CD4-positive, CD25-positive, alpha-beta regulatory T cell (primary cell): Measurements from ENCODE around the gene CREBBP. TPM values are rescaled to one million over a fixed set of nuclear protein-coding genes. Genes with fewer than 3 reads are reported as not detected.
A peak's percentile ranks its signal among the peaks of the same experiment; 100 is the strongest.

Experiments
- ATAC-seq, 2 donors: fragments of 150-1000 bp; cut with Tn5 transposase; one replicate each; pipeline ENCODE4 v1.10.0; 2021; ENCODE audit warnings: low read depth in 2 of 2, moderate number of reproducible peaks in 2 of 2, moderate library complexity in 1 of 2
- DNase-seq, 3 donors: peaks; one replicate each; pipeline versions ENCODE4 v3.0.0 to v3.0.0-alpha.2; 2012 to 2022; ENCODE audit warnings: mixed read lengths in 1 of 3
- H3K27ac ChIP-seq: one replicate; pipeline ENCODE4 v1.7.0; 2013; ENCODE audit warnings: mild to moderate bottlenecking, low read length; ENCODE audit not compliant: insufficient read depth, poor library complexity, severe bottlenecking
- H3K27me3 ChIP-seq: one replicate; pipeline ENCODE4 v1.7.0; 2013; ENCODE audit warnings: low read length; ENCODE audit not compliant: control insufficient read depth, insufficient read depth
- H3K36me3 ChIP-seq: one replicate; pipeline ENCODE4 v1.7.0; 2013; ENCODE audit warnings: mild to moderate bottlenecking, low read length, moderate library complexity; ENCODE audit not compliant: control insufficient read depth, insufficient read depth
- H3K4me1 ChIP-seq: 2 replicates; pipeline ENCODE4 v1.7.0; 2013; ENCODE audit warnings: mild to moderate bottlenecking, low read length; ENCODE audit not compliant: insufficient read depth, control insufficient read depth, poor library complexity, severe bottlenecking
- H3K4me3 ChIP-seq: one replicate; pipeline ENCODE4 v1.7.0; 2013; ENCODE audit warnings: low read depth, mild to moderate bottlenecking, low read length, moderate library complexity
- H3K9me3 ChIP-seq, 2 experiments: 1 replicate in 1 of 2; 2 replicates in 1 of 2; pipeline ENCODE4 v1.7.0; 2013; ENCODE audit warnings: low read length in 2 of 2, mild to moderate bottlenecking in 1 of 2, moderate library complexity in 1 of 2; ENCODE audit not compliant: control insufficient read depth in 2 of 2
- H3K27ac Mint-ChIP-seq, 3 donors: one replicate each; pipeline ENCODE4 v1.8.0; 2020 to 2022; ENCODE audit warnings: mild to moderate bottlenecking in 3 of 3, mixed read lengths in 3 of 3, moderate library complexity in 2 of 3
- H3K27me3 Mint-ChIP-seq: one replicate; pipeline ENCODE4 v1.8.0; 2022; ENCODE audit warnings: mild to moderate bottlenecking, mixed read lengths
- H3K36me3 Mint-ChIP-seq: one replicate; pipeline ENCODE4 v1.8.0; 2020; ENCODE audit warnings: mixed read lengths
- H3K4me1 Mint-ChIP-seq, 4 donors: one replicate each; pipeline ENCODE4 v1.8.0; 2020 to 2022; ENCODE audit warnings: mixed read lengths in 4 of 4, mild to moderate bottlenecking in 1 of 4
- H3K4me3 Mint-ChIP-seq, 4 donors: one replicate each; pipeline ENCODE4 v1.8.0; 2020 to 2022; ENCODE audit warnings: mild to moderate bottlenecking in 4 of 4, mixed read lengths in 4 of 4, moderate library complexity in 3 of 4
- H3K9me3 Mint-ChIP-seq, 7 donors: one replicate each; pipeline ENCODE4 v1.8.0; 2020 to 2022; ENCODE audit warnings: mixed read lengths in 7 of 7, mild to moderate bottlenecking in 3 of 7, moderate library complexity in 2 of 7
- polyA plus RNA-seq, 4 donors: library from polyadenylated mRNA; unstranded; fragments of 300-500 nt; fragmentation: Illumina TruSeq; gene quantifications; one replicate each; pipeline ENCODE4 v1.2.3, GENCODE V29; 2021
- total RNA-seq: library from RNA; stranded (reverse); gene quantifications from one replicate; pipeline ENCODE4 v1.2.3, GENCODE V29; 2022

CREBBP gene
- total and polyA plus RNA-seq, 5 donors from 2014 or later: 3.3 to 192 (median 4.1) TPM

DNA sequence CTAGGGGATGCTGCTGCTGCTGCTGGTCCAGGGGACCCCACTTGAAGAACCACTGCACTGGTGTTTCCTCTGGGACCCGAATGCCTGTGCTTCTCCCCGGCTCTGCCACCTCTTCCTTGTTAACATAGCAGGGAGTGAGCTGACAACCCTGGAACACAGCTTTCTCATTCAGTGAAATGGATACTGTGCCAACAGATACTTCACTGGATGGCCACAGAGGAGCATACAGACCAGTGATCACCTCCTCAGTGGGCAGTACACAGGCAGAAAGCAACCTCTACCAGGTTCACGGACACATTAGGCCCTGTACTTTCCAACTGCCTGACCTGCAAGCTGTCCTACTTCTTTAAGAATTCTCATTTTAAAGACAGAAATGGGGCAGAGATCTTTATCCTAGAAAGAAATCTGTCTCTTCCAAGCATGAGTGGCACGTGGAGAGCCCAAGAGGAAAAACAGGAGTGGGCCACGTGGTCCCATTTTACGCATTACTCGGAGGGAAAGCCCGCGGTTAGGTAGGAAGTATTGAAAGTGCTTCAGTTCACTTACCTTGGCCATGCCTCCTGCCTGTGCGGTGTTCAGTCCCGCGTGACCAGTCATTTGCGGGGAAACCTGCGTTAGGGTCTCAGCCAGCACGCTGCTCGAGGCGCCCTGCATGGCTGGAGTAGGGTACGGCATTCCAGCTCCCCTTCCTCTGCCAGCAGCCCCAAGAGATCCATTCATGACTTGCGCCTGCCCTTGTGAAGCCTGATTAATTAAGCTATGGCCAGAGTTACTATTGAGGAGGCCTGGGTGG lies 30.6 kb downstream of the CREBBP start:
- no peak overlapping the region for H3K4me3 Mint-ChIP-seq
- Histone ChIP-seq H3K27ac (no peak overlapping the region), H3K4me3 (no peak overlapping the region), H3K27me3 (no peaks in the 10 kb centered on the region), H3K36me3 (peaks cover 47% of the 10 kb centered on the region), H3K9me3 (no peaks in the 10 kb centered on the region), H3K4me1 (peaks cover 17% of the 10 kb centered on the region)
- ATAC-seq (no peak), DNase-seq (no peak)
- H3K4me1 Mint-ChIP-seq: peaks cover 31 to 69% (median 51%) of the 10 kb centered on the region in 4 donors
- H3K36me3 Mint-ChIP-seq: peaks cover 28% of the 10 kb centered on the region
- peak overlapping the region in 1 of 3 donors; percentile 9 for H3K27ac Mint-ChIP-seq
- H3K9me3 Mint-ChIP-seq: no peaks in the 10 kb centered on the region
- H3K27me3 Mint-ChIP-seq: peaks cover 4% of the 10 kb centered on the region

DNA sequence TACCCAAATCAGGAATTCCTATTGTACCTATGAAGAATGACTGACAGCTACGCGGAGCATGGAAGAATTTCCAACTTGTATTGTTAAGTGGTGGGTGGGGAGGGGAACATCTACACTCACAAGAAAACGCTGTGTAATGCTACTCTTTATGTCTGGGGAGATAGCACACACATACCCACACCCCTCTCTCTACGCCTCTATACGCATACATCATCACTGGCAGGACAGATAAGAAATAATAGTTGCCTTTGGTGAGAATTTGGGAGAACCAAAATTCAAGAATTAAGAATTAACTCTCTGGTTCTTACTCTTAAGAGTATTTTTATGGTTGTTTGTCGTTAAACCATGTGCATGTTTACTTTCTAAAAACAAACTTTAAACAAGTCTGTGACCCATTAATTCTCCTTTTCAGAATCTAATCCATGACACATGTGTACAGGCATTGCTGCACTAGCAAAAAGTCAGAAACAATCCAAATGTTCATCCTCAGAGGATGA lies 33.9 kb downstream of the CREBBP start:
- no peaks in the 10 kb centered on the region for H3K9me3 ChIP-seq
- no peak overlapping the region for H3K27ac ChIP-seq
- peaks cover 46% of the 10 kb centered on the region for H3K36me3 ChIP-seq
- H3K27ac Mint-ChIP-seq: peak overlapping the region in 2 of 3 donors; percentile 18 to 89
- DNase-seq: no peak
- H3K27me3 Mint-ChIP-seq: peaks cover 4% of the 10 kb centered on the region
- H3K4me1 Mint-ChIP-seq: peaks cover 37 to 67% (median 44%) of the 10 kb centered on the region in 4 donors
- H3K4me1 ChIP-seq: peaks cover 9% of the 10 kb centered on the region
- no peaks in the 10 kb centered on the region for H3K27me3 ChIP-seq
- peak overlapping the region in 1 of 4 donors; percentile 32 for H3K4me3 Mint-ChIP-seq
- peaks cover 24% of the 10 kb centered on the region for H3K36me3 Mint-ChIP-seq
- no peak overlapping the region for H3K4me3 ChIP-seq
- H3K9me3 Mint-ChIP-seq: no peaks in the 10 kb centered on the region
- ATAC-seq: no peak

DNA sequence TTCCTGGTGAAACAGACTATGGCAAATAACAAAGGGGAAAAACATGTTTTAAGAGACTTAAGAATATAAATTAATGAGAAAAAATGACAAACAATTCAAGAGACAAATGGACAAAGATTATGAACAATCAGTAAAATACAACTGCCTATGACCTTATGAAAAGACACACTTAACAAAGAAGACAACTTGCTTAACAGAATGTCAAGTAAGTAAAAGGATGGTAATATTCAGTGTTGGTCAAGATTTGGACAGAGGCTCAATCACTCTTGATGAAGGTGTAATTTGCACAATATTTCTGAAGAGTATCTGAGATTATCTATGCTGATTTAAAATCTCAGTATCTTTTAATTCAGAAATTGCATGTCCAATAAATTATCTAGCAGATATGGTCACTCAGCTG lies 34.4 kb downstream of the CREBBP start:
- H3K27me3 Mint-ChIP-seq: peaks cover 4% of the 10 kb centered on the region
- H3K4me1 ChIP-seq: peaks cover 12% of the 10 kb centered on the region
- peak overlapping the region in 1 of 4 donors; percentile 32 for H3K4me3 Mint-ChIP-seq
- peaks cover 24% of the 10 kb centered on the region for H3K36me3 Mint-ChIP-seq
- H3K4me3 ChIP-seq: no peak overlapping the region
- H3K36me3 ChIP-seq: peaks cover 46% of the 10 kb centered on the region
- no peaks in the 10 kb centered on the region for H3K9me3 ChIP-seq
- H3K4me1 Mint-ChIP-seq: peaks cover 39 to 70% (median 46%) of the 10 kb centered on the region in 4 donors
- H3K27ac ChIP-seq: no peak overlapping the region
- ATAC-seq: no peak
- no peaks in the 10 kb centered on the region for H3K27me3 ChIP-seq
- DNase-seq: no peak
- no peaks in the 10 kb centered on the region for H3K9me3 Mint-ChIP-seq
- H3K27ac Mint-ChIP-seq: peak overlapping the region in 2 of 3 donors; percentile 18 to 89

DNA sequence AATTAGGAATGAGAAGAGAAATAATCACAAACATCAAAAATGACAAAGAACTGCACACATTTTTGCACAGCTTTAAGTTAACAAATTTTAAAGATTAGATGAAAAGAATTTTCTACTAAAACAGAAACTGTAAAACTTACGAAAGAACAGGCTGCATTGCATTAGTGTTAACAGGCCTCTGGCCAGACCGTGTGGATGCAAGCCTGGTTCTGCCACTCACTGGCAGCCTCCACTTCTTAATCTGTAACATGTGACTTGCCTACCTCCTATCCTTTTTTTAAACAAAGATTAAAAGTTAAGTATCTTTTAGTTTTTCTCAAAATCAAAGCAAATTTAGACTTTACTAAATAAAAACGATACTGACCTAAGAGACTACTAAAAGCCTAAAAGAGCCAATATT lies 37.5 kb downstream of the CREBBP start:
- DNase-seq (no peak), ATAC-seq (no peak)
- H3K27me3 ChIP-seq: no peaks in the 10 kb centered on the region
- H3K36me3 ChIP-seq: peaks cover 18% of the 10 kb centered on the region
- no peaks in the 10 kb centered on the region for H3K9me3 Mint-ChIP-seq
- no peak overlapping the region for H3K4me3 ChIP-seq
- H3K27ac Mint-ChIP-seq: no peak overlapping the region
- peak overlapping the region in 1 of 4 donors; percentile 68 for H3K4me3 Mint-ChIP-seq
- H3K36me3 Mint-ChIP-seq: peaks cover 10% of the 10 kb centered on the region
- H3K4me1 Mint-ChIP-seq: peaks cover 56 to 82% (median 62%) of the 10 kb centered on the region in 4 donors
- H3K9me3 ChIP-seq: no peaks in the 10 kb centered on the region
- H3K4me1 ChIP-seq: peaks cover 12% of the 10 kb centered on the region
- H3K27ac ChIP-seq: no peak overlapping the region
- H3K27me3 Mint-ChIP-seq: no peaks in the 10 kb centered on the region

DNA sequence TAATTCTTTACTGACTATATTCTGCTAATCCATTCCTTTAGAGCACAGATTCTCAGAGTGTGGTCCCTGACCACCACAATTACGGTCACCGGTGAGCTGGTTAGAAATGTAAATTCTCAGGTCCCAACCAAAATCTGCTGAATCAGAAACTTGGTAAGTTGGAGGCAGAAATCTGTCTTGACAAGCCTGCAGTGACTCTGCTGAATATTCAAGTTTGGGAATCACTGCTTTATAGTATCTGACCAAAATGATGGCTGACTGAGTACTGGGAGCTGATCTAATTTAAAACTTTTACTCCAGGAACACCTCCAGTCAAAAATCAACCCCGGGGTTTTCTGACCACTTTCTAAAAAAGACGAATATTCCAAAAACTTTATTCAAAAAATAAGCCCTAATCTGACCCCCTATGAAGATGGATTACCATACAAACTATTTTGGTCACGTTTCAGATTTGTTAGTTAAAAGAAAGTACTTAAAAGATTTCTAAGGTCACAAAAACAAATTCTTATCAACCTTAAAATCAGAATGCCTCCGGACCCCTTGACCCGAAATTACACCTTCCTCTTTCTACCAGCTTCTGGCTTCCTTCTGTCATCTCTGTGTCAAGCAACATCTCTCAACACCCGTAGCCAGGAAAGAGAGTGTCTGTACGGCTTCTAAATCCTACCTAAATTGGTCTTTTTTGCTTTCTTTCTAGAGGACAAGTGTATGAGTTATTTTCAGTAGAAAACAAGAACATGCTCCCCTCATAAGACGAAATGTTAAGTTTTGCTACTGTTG lies 38.6 kb downstream of the CREBBP start:
- H3K4me1 Mint-ChIP-seq: peaks cover 52 to 78% (median 59%) of the 10 kb centered on the region in 4 donors
- no peak overlapping the region for H3K27ac ChIP-seq
- H3K27ac Mint-ChIP-seq: peak overlapping the region in 2 of 3 donors; percentile 79 to 88
- peak overlapping the region in 2 of 4 donors; percentile 41 to 57 for H3K4me3 Mint-ChIP-seq
- peaks cover 14% of the 10 kb centered on the region for H3K36me3 ChIP-seq
- H3K9me3 Mint-ChIP-seq: peaks cover 0 to 1% (median 0%) of the 10 kb centered on the region in 7 donors
- no peak overlapping the region for H3K4me3 ChIP-seq
- ATAC-seq (no peak), DNase-seq (no peak)
- H3K27me3 ChIP-seq: no peaks in the 10 kb centered on the region
- peaks cover 5% of the 10 kb centered on the region for H3K36me3 Mint-ChIP-seq
- H3K9me3 ChIP-seq: no peaks in the 10 kb centered on the region
- H3K4me1 ChIP-seq: peaks cover 12% of the 10 kb centered on the region
- H3K27me3 Mint-ChIP-seq: no peaks in the 10 kb centered on the region

- Mint-ChIP-seq H3K4me3 (no peak overlapping the region), H3K27me3 (no peaks in the 10 kb centered on the region), H3K4me1 (peaks cover 37 to 62% (median 44%) of the 10 kb centered on the region in 4 donors)
Observed at GRCh38 chr16:3839402-3840184, 40.9 kb downstream of the CREBBP start.

More at GRCh38 chr16:3839402-3840184, 40.9 kb downstream of the CREBBP start:
- peak overlapping the region in 1 of 3 donors; percentile 69 for H3K27ac Mint-ChIP-seq
- Histone ChIP-seq H3K4me1 (peaks cover 9% of the 10 kb centered on the region), H3K27me3 (no peaks in the 10 kb centered on the region), H3K4me3 (no peak overlapping the region), H3K27ac (no peak overlapping the region), H3K9me3 (no peaks in the 10 kb centered on the region), H3K36me3 (peaks cover 8% of the 10 kb centered on the region)
- no peak for DNase-seq
- ATAC-seq: no peak
- H3K9me3 Mint-ChIP-seq: peaks cover 0 to 1% (median 0%) of the 10 kb centered on the region in 7 donors
- peaks cover under 1% of the 10 kb centered on the region for H3K36me3 Mint-ChIP-seq
